GM18870 (cell line): ENCODE data around the gene PCDHB3.
"Not testable (repeated sequence)": the region's sequence is repeated elsewhere in the genome, so short reads cannot be mapped to it uniquely, and the experiment has no call there.

ENCODE experiments used
- ATAC-seq: cut with Tn5 transposase; IDR thresholded peaks from one replicate; pipeline ENCODE4 v1.9.1; 2021; ENCODE audit warnings: moderate library complexity; ENCODE audit not compliant: unreplicated experiment

The PCDHB3 gene

DNA sequence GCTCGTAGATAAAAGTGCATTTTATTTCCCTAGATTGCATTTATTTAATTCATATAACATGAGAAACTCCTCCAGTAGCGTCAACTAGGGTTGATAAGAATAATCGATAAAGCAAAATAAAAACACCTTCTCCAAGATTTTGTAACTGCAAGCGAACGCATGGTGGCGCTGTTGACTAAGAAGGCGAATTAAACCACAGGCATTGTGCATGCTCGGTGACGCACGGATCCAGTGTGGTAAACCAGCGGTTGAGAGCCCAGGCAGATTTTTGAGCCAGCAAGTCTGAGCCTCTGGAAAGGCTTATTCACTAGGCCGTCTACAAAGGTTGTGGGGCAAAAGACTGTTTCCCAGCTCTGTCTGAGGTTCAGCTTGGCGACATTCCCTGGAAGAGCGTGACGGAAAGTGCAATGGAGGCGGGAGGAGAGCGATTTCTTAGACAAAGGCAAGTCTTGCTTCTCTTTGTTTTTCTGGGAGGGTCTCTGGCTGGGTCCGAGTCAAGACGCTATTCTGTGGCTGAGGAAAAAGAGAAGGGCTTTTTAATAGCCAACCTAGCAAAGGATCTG lies at the start of gene PCDHB3:
PCDHB3 (plus strand) TSS at position 231 of the 563 bp plus-strand sequence; CDS start at position 408, 177 bp downstream.
- no peak for ATAC-seq

DNA sequence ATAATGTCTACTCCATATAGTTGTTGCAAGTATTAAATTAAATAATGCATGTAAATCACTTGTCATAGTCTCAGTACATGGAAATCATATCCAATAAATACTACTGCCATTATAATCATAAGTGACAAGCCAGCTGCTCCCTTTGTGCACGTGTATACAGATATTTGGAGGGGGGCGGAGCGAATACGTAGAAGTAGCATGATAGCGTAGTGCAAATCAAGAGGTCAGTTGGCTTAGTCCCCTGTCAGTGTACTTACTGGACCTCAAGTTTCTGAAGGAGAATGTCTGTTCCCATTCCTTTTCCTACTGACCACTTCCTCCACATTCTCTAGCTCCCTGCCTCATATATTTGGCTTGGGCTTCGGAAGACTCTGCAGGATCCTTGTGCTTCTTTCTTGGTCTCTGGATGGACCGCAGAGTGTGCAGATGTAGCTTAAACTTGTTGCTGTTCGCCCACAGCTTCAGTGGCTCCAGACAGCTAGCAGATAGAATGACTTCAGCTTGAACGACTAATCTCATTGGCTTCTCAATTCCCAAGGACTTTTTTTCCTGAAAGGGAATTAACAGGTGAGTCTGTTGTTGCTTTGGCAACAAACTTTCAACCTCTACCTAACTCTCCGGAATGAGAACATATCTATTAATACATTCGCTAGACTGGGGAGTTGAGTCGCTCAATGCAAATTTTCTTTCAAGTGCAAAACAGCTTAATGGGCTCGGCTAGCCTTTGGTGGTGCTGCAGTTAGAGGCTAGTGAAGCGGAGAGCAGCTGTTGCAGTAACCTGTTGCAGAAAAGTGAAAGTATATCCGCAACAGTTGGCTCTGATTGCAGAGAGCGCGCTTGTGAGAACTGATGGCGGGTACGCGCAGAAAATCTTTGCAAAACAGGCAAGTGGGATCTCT lies 49.4 kb upstream of the PCDHB3 start, which contains the start of gene PCDHB1:
PCDHB1 (plus strand) TSS at position 753 of the 899 bp plus-strand sequence; CDS start at position 850, 97 bp downstream.
- no peak for ATAC-seq

GRCh38 chr5:141051521-141051866 lies 48.8 kb upstream of the PCDHB3 start:
- ATAC-seq = no peak

- no peak for ATAC-seq
Observed at GRCh38 chr5:141077826-141078225, 22.4 kb upstream of the PCDHB3 start.

DNA sequence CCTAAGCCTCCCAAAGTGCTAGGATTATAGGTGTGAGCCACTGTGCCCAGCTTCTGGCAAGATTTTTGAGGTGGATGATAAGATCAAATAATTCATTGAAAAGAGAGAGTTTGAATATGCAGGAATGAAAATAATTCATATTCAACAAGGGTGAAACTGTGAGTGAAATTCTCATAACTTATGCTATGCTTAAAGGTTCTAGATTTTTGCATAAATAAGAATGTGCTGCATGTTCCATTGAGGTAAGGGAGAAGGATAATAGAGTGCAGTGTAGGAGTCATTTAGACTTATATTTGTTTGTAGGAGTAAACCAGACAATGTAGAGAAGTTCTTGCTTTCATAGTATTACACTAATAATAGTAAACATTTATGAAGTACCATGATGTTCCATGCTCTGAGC lies 18.0 kb upstream of the PCDHB3 start:
- no peak for ATAC-seq

GRCh38 chr5:141084487-141084989 lies 15.7 kb upstream of the PCDHB3 start:
- peak; percentile 52 for ATAC-seq

GRCh38 chr5:141094481-141095262 lies 5.6 kb upstream of the PCDHB3 start, which contains the start of gene PCDHB2:
Gene PCDHB2, plus strand, starts transcription at chr5:141094615. Its CDS starts 176 bp downstream, at chr5:141094791.
- ATAC-seq = no peak

GRCh38 chr5:141095263-141095641 lies 5.0 kb upstream of the PCDHB3 start:
- ATAC-seq = no peak

GRCh38 chr5:141096181-141096580 lies 4.1 kb upstream of the PCDHB3 start:
- ATAC-seq = not testable (repeated sequence)

- not testable (repeated sequence) for ATAC-seq
Observed at GRCh38 chr5:141096586-141096985, 3.7 kb upstream of the PCDHB3 start.

- no peak for ATAC-seq
Observed at GRCh38 chr5:141101059-141101458, 786 bp downstream of the PCDHB3 start.

- ATAC-seq = not testable (repeated sequence)
Observed at GRCh38 chr5:141102070-141102469, 1.8 kb downstream of the PCDHB3 start.

DNA sequence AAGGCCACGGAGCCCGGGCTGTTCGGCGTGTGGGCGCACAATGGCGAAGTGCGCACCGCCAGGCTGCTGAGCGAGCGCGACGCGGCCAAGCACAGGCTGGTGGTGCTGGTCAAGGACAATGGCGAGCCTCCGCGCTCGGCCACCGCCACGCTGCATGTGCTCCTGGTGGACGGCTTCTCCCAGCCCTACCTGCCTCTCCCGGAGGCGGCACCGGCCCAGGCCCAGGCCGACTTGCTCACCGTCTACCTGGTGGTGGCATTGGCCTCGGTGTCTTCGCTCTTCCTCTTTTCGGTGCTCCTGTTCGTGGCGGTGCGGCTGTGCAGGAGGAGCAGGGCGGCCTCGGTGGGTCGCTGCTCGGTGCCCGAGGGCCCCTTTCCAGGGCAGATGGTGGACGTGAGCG lies 2.2 kb downstream of the PCDHB3 start:
- not testable (repeated sequence) for ATAC-seq

GRCh38 chr5:141105350-141105749 lies 5.1 kb downstream of the PCDHB3 start:
- ATAC-seq = no peak

DNA sequence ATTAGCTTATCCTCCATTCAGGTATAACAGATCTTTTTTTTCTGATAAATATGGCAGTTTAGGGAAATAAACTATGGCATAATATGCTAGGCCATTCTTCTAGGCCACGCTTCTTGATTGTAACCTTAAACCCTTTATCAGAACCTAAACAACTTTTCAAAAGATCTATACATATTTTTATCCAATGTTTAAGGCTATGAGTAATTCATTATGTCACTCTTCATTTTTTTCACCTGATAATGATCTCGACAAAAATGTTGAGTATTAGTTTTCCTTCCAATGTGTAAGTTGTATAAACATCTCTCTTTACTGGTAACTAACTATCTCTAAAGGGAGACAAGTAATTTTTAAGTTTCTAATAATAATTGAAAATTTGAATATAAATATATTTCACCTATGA lies 19.0 kb downstream of the PCDHB3 start:
- ATAC-seq = no peak

GRCh38 chr5:141121563-141121962 lies 21.3 kb downstream of the PCDHB3 start, which contains the start of gene PCDHB4:
Gene PCDHB4, plus strand, starts transcription at chr5:141121818. Its CDS starts 181 bp downstream, at chr5:141121999.
- ATAC-seq = no peak

GRCh38 chr5:141121985-141122384 lies 21.7 kb downstream of the PCDHB3 start:
- no peak for ATAC-seq

DNA sequence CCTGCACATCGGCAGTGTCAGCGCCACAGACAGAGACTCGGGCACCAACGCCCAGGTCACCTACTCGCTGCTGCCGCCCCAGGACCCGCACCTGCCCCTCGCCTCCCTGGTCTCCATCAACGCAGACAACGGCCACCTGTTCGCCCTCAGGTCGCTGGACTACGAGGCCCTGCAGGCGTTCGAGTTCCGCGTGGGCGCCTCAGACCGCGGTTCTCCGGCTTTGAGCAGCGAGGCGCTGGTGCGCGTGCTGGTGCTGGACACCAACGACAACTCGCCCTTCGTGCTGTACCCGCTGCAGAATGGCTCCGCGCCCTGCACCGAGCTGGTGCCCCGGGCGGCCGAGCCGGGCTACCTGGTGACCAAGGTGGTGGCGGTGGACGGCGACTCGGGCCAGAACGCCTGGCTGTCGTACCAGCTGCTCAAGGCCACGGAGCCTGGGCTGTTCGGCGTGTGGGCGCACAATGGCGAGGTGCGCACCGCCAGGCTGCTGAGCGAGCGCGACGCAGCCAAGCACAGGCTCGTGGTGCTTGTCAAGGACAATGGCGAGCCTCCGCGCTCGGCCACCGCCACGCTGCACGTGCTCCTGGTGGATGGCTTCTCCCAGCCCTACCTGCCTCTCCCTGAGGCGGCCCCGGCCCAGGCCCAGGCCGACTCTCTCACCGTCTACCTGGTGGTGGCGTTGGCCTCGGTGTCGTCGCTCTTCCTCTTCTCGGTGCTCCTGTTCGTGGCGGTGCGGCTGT lies 23.3 kb downstream of the PCDHB3 start:
- not testable (repeated sequence) for ATAC-seq

DNA sequence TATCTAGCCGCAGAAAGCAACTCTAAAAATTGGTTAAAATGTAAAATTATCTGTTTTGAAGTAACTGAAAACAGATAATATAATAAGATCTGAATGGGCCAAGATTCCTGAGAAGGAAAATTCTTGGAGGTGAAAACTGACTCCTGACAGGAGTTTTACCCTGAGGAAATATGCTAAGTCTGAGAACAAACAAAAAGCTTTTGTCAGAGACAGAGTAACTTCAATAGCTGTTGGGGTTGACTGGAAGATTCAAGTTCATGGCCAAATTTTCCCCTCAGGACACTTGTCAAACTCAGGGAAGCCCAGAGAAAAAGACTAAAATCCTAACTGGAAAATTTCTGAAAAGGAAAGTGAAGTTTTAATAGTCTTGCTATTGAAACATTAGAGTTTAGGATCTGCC lies 27.0 kb downstream of the PCDHB3 start:
- ATAC-seq = no peak

- no peak for ATAC-seq
Observed at GRCh38 chr5:141135030-141135717, 34.9 kb downstream of the PCDHB3 start, which contains the start of gene PCDHB5. Gene PCDHB5, plus strand, starts transcription at chr5:141135206. Its CDS starts 229 bp downstream, at chr5:141135435.
